ENCODE results near the gene CACNA1G. TPM values are rescaled to one million over a fixed set of nuclear protein-coding genes. Genes with fewer than 3 reads are reported as not detected.

CACNA1G gene
- total RNA-seq, 2 experiments from 2014 or later, result 0.05 TPM; not detected in 1

DNA sequence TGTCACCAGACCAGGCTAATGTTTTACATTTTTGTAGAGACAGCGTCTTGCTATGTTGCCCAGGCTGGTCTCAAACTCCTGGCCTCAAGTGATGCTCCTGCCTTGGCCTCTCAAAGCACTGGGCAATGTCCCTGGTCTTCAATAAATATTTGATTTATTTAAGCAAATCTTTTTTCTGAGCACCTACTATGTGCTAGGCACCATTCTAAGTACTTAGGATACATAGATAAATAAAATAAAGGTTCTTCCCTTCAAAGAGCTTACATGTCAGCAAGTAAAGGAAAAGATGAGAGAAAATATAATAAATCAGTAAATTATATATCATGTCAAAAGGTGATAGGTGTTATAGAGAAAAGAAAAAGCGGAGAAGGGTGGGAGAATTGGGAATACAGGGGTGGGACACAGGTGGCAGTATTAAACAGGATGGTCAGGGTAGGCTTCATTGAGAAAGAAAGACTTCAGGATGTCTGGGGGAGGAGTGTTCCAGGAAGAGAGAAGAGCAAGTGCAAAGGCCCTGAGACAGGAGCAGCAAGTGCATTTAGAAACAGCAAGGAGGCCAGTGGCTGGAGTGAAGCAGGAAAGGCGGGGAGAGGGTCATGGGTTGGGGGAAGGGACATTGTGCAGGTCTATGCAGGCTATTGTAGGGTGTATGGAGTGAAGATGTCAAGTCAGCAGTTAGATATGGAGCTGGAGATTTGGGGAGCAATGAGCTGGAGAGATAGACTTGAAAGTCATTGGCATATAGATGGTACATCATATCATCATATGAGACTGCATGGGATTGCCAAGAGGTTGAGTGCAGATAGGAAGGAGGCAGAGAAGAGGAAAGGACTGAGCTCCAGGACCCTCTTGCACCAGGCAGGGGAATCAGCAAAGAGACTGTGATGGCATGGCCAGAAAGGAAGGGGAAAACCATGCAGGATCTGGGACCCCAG is 85.5 kb downstream of the CACNA1G start:
- CTCF ChIA-PET, result interaction anchor here (1.2 to 1.5 kb wide), 2 partner anchors 20 to 206 kb away, joined by 3 read pairs; no protein-coding TSS in a partner anchor
- no peak for DNase-seq
- H3K27me3 Mint-ChIP-seq, result no peaks in the 10 kb centered on the region
- POLR2A ChIA-PET, result no interaction called here
- H3K27ac Mint-ChIP-seq, result no peak overlapping the region
- H3K4me1 Mint-ChIP-seq (ENCODE audit: low read depth), result no peaks in the 10 kb centered on the region
- no peaks in the 10 kb centered on the region for H3K9me3 Mint-ChIP-seq
- no peak overlapping the region for H3K4me3 Mint-ChIP-seq
- H3K36me3 Mint-ChIP-seq, result no peaks in the 10 kb centered on the region
- intact Hi-C loops (cut with micrococcal nuclease), result no loop called here

DNA sequence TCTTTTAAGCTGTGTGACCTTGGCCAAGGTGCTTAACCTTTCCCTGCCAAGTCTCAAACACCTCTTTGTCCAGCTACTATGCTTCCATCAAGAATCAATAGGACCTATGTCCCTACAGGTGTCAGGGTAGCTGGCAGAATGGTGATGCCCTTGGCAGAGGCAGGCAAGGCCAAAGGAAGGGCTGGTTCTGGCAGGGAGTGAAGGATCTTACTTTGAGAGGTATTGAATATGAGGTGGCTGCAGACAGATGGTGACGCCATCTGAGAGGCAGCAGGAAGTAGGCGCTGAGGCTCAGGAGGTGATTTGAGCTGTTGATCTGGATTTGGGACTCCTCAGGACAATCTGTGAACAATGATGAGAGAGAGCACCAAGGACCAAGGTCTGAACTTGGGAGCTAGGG is 86.7 kb downstream of the CACNA1G start:
- H3K27me3 Mint-ChIP-seq, result no peaks in the 10 kb centered on the region
- no peak overlapping the region for H3K27ac Mint-ChIP-seq
- no peaks in the 10 kb centered on the region for H3K4me1 Mint-ChIP-seq (ENCODE audit: low read depth)
- POLR2A ChIA-PET, result no interaction called here
- DNase-seq, result no peak
- intact Hi-C loops (cut with micrococcal nuclease), result no loop called here
- no peaks in the 10 kb centered on the region for H3K9me3 Mint-ChIP-seq
- CTCF ChIA-PET, result interaction anchor here (0.7 kb wide), 1 partner anchor 14 kb away, joined by 3 read pairs; no protein-coding TSS in a partner anchor
- H3K4me3 Mint-ChIP-seq, result no peak overlapping the region
- H3K36me3 Mint-ChIP-seq, result no peaks in the 10 kb centered on the region

DNA sequence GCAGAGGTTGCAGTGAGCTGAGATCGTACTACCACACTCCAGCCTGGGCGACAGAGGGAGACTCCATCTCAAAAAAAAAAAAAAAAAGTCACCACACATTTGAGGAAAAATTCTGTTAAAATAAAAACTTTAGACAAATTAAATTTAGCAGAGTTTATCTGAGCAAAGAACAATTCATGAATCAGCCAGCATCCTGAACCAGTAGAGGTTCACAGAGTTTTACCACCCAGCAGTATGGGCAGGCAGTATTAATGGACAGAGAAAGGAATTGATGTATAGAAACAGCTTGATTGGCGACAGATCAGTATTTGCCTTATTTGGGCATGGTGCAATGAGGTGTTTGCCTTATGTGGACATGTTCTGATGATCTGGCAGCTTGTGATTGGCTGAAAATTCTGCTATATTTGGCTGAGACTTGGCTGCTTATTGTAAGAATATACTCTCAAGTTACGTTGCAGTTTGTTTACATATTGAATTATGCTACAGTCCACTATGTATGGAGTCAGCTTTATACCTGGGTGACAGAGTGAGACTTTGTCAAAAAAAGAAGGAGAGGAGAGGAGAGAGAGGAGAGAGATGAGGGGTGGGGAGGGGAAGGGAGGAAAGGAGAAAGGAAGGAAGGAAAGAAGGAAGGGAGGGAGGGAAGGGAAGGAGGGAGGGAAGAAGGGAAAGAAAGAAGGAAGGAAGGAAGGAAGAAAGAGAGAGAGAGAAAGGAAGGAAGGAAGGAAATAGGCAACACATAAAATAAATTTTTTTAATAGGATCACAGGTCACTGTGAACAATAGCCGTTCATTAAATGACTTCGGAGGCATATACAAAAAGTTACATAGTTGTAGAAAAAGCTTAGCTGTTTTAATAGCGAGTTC is 88.8 kb downstream of the CACNA1G start:
- Mint-ChIP-seq H3K27ac (no peak overlapping the region), H3K27me3 (no peaks in the 10 kb centered on the region), H3K36me3 (no peaks in the 10 kb centered on the region), H3K4me1 (ENCODE audit: low read depth) (no peaks in the 10 kb centered on the region), H3K4me3 (no peak overlapping the region), H3K9me3 (peaks cover 6% of the 10 kb centered on the region)
- POLR2A ChIA-PET, result no interaction called here
- CTCF ChIA-PET, result interaction anchor here (0.9 kb wide), 1 partner anchor 19 kb away, joined by 4 read pairs; no protein-coding TSS in a partner anchor
- intact Hi-C loops (cut with micrococcal nuclease), result no loop called here
- DNase-seq, result no peak

DNA sequence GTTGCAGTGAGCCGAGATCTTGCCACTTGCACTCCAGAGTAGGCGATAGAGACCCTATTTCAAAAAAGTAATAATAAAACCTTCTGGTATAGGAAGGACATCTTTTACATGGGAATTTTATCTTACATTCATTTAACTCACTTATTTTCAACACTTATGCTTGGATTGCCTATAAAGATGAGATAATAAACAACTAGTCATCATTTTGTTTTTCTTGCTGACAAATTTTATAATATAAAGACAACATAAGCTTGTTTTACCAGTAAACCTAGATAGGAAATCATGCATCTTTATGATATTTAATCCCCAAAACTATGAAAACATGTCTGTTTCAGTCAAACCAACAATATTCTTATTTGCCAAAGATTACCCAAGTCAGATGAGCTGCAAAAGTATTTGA is 91.1 kb downstream of the CACNA1G start:
- CTCF ChIA-PET, result interaction anchor here (0.7 to 1.5 kb wide), 4 partner anchors 10 to 105 kb away, joined by 3 to 5 read pairs (median 4); no protein-coding TSS in a partner anchor
- Mint-ChIP-seq H3K4me3 (no peak overlapping the region), H3K27ac (no peak overlapping the region), H3K9me3 (peaks cover 6% of the 10 kb centered on the region), H3K27me3 (no peaks in the 10 kb centered on the region), H3K4me1 (ENCODE audit: low read depth) (no peaks in the 10 kb centered on the region), H3K36me3 (no peaks in the 10 kb centered on the region)
- DNase-seq, result no peak
- POLR2A ChIA-PET, result no interaction called here
- intact Hi-C loops (cut with micrococcal nuclease), result no loop called here

DNA sequence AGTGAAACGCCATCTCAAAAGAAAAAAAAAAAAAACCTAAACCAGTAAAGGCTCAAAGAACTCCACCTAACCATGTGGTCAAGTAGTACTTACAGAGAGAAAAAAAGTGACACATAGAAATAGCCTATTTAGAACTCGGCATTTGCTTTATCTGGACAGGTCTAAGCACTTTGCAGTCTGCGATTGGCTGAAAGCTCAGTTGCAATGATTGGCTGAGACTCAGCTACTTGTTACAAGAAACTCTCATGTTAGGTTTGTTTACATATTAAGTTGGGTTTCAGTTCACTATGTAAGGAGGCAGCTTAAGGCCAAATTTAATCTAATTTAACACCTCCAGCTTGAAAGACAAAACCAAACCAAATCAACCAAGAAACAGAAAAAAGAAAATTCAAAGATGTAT is 93.2 kb downstream of the CACNA1G start:
- H3K27ac Mint-ChIP-seq, result no peak overlapping the region
- intact Hi-C loops (cut with micrococcal nuclease), result no loop called here
- CTCF ChIA-PET, result interaction anchor here (1.4 kb wide), 1 partner anchor 23 kb away, joined by 4 read pairs; no protein-coding TSS in a partner anchor

DNA sequence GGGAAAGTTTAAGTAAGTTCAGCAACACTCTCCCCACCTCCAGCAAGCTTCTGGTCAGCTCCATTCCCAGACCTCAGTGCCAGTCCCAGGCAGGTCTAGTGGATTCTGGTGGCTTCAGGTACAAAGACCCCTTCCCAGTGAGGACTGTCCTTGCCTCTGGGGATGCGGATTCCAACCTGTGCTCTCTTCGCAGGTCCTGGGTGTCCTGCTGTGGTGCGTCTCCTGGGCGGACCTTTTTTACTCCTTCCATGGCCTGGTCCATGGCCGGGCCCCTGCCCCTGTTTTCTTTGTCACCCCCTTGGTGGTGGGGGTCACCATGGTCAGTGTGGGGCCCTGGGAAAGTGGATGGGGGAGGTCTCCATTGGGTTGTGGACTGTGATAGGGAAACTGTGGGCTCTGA is 96.0 kb downstream of the CACNA1G start:
- peaks cover 6% of the 10 kb centered on the region for H3K4me1 Mint-ChIP-seq (ENCODE audit: low read depth)
- ChIA-PET POLR2A (no interaction called here), CTCF (no interaction called here)
- H3K27ac Mint-ChIP-seq, result no peak overlapping the region
- H3K4me3 Mint-ChIP-seq, result no peak overlapping the region
- no peaks in the 10 kb centered on the region for H3K36me3 Mint-ChIP-seq
- H3K27me3 Mint-ChIP-seq, result no peaks in the 10 kb centered on the region
- no peak for DNase-seq
- intact Hi-C loops (cut with micrococcal nuclease), result no loop called here
- peaks cover 6% of the 10 kb centered on the region for H3K9me3 Mint-ChIP-seq

More for the DNA sequence above, 93.2 kb downstream of the CACNA1G start:
- Mint-ChIP-seq H3K27me3 (no peaks in the 10 kb centered on the region), H3K4me1 (ENCODE audit: low read depth) (no peaks in the 10 kb centered on the region), H3K4me3 (no peak overlapping the region), H3K9me3 (peaks cover 6% of the 10 kb centered on the region), H3K36me3 (no peaks in the 10 kb centered on the region)
- DNase-seq, result no peak
- POLR2A ChIA-PET, result no interaction called here

DNA sequence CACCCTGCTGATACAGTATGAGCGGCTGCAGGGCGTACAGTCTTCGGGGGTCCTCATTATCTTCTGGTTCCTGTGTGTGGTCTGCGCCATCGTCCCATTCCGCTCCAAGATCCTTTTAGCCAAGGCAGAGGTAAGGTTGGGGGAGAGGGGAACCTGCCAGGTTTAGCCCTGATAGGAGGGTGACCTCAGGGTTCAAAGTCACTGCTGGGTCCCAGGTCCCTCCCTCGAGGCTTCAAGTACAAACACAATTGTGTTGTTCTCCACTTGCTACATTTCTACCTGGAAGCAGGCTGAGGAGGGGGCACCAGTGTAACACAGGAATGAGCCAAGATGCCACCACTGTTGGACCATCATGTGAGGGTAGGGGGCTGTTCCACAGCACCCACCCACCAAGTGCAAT is 96.5 kb downstream of the CACNA1G start:
- Mint-ChIP-seq H3K4me3 (no peak overlapping the region), H3K36me3 (no peaks in the 10 kb centered on the region), H3K27me3 (no peaks in the 10 kb centered on the region), H3K9me3 (peaks cover 6% of the 10 kb centered on the region), H3K4me1 (ENCODE audit: low read depth) (peaks cover 12% of the 10 kb centered on the region), H3K27ac (no peak overlapping the region)
- CTCF ChIA-PET, result no interaction called here
- no peak for DNase-seq
- POLR2A ChIA-PET, result no interaction called here
- intact Hi-C loops (cut with micrococcal nuclease), result no loop called here

- CTCF ChIA-PET, result no interaction called here
- H3K27ac Mint-ChIP-seq, result no peak overlapping the region
- peaks cover 4% of the 10 kb centered on the region for H3K9me3 Mint-ChIP-seq
- peaks cover 14% of the 10 kb centered on the region for H3K4me1 Mint-ChIP-seq (ENCODE audit: low read depth)
- intact Hi-C loops (cut with micrococcal nuclease), result no loop called here
- H3K27me3 Mint-ChIP-seq, result no peaks in the 10 kb centered on the region
- no peaks in the 10 kb centered on the region for H3K36me3 Mint-ChIP-seq
- no peak for DNase-seq
- no peak overlapping the region for H3K4me3 Mint-ChIP-seq
- POLR2A ChIA-PET, result no interaction called here
Measured at GRCh38 chr17:50657627-50658026, 97.1 kb downstream of the CACNA1G start.

DNA sequence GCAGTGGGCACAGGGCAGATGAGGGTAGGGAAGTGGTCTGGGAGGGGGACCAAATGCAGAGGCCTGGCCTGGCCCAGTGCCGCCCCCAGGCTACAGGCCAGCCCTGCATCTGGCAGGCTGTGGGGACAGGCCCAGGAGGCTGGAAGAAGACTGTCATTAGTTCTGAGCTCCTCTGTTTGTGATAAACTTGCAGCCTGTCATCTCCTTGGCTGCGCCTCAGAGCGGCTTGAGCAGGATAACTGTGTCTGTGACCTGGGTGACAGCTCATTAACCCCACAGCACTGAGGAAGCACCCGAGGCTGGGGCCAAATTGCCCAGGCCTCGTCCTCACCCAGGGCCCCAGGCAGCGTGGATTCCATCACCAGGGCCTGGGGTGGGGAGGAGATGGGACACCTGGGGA is 98.1 kb downstream of the CACNA1G start:
- intact Hi-C loops (cut with micrococcal nuclease), result no loop called here
- Mint-ChIP-seq H3K9me3 (no peaks in the 10 kb centered on the region), H3K27ac (no peak overlapping the region), H3K4me3 (no peak overlapping the region), H3K4me1 (ENCODE audit: low read depth) (peaks cover 14% of the 10 kb centered on the region), H3K27me3 (no peaks in the 10 kb centered on the region), H3K36me3 (no peaks in the 10 kb centered on the region)
- ChIA-PET CTCF (no interaction called here), POLR2A (no interaction called here)
- no peak for DNase-seq

DNA sequence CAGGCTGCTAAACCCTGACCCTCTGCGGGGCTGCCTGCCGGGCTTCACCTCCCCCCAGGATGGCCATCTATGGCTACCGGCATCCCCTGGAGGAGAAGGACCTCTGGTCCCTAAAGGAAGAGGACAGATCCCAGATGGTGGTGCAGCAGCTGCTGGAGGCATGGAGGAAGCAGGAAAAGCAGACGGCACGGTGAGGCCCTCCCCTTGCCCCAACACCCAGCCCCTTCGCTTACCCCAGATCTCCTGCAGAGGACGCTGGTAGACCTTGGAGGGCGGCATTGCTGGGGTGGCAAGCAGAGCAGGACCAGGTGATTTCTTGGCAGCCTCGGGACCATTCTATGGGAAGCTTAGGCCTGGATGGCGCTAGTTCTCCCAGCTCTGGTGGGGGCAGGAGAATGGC is 98.7 kb downstream of the CACNA1G start:
- intact Hi-C loops (cut with micrococcal nuclease), result no loop called here
- CTCF ChIA-PET, result no interaction called here
- H3K27me3 Mint-ChIP-seq, result no peaks in the 10 kb centered on the region
- DNase-seq, result no peak
- POLR2A ChIA-PET, result no interaction called here
- no peaks in the 10 kb centered on the region for H3K36me3 Mint-ChIP-seq
- H3K27ac Mint-ChIP-seq, result no peak overlapping the region
- no peak overlapping the region for H3K4me3 Mint-ChIP-seq
- peaks cover 14% of the 10 kb centered on the region for H3K4me1 Mint-ChIP-seq (ENCODE audit: low read depth)
- no peaks in the 10 kb centered on the region for H3K9me3 Mint-ChIP-seq

- Mint-ChIP-seq H3K27me3 (no peaks in the 10 kb centered on the region), H3K27ac (no peak overlapping the region), H3K9me3 (no peaks in the 10 kb centered on the region), H3K4me3 (no peak overlapping the region), H3K4me1 (ENCODE audit: low read depth) (peaks cover 14% of the 10 kb centered on the region), H3K36me3 (no peaks in the 10 kb centered on the region)
- ChIA-PET POLR2A (no interaction called here), CTCF (interaction anchor here (0.9 kb wide), 1 partner anchor 34 kb away, joined by 4 read pairs; no protein-coding TSS in a partner anchor)
- intact Hi-C loops (cut with micrococcal nuclease), result no loop called here
- no peak for DNase-seq
Measured at GRCh38 chr17:50660042-50660886, 99.7 kb downstream of the CACNA1G start.

Data from activated CD4-positive, alpha-beta memory T cell treated with anti-CD3 and anti-CD28 coated beads for 36 hours (primary cell).